A549 (cell line): ENCODE measurements around the gene SEMA3B. TPM values are rescaled to one million over a fixed set of nuclear protein-coding genes. Genes with fewer than 3 reads are reported as not detected.

Source experiments
- ATAC-seq, 2 experiments: fragments of 200-7000 bp in 1 of 2; fragments of >200 bp in 1 of 2; cut with Nextera tagmentation in 1 of 2; cut with Tn5 transposase in 1 of 2; 3 replicates each; pipeline versions ENCODE4 v1.8.0 to v1.9.1; 2018 to 2020; ENCODE audit warnings: mild to moderate bottlenecking in 1 of 2, moderate library complexity in 1 of 2
- CTCF ChIA-PET: fragments of 300-600 bp; sonication (Branson Sonifier 250); formaldehyde crosslinking; extraction: SDS; loops from one replicate; lab custom pipeline; 2021; ENCODE audit warnings: antibody characterized with exemption, inconsistent platforms; lab: Yijun Ruan, JAX
- POLR2A ChIA-PET: fragments of 350-600 bp; formaldehyde crosslinking; extraction: SDS; loops from one replicate; lab custom pipeline; 2021; ENCODE audit warnings: antibody characterized with exemption, inconsistent platforms; lab: Yijun Ruan, JAX
- DNase-seq, 2 experiments: peaks; one replicate each; pipeline versions ENCODE4 v3.0.0 to v3.0.0-alpha.2; 2011 to 2016; ENCODE audit warnings: low read depth in 1 of 2, low spot score in 1 of 2
- FAIRE-seq: peaks from 2 replicates; lab custom pipeline; 2011; peaks lifted over from hg19 to GRCh38; lab: Jason Lieb, UNC
- H3K27ac ChIP-seq, 2 experiments: fragments of >200 bp; sonication (Bioruptor Twin); formaldehyde crosslinking; 3 replicates each; pipeline ENCODE4 v1.5.1; 2016 to 2017
- H3K4me1 ChIP-seq: fragments of >200 bp; sonication (Bioruptor Twin); formaldehyde crosslinking; 3 replicates; pipeline ENCODE4 v1.6.1; 2016
- H3K4me2 ChIP-seq: fragments of >200 bp; sonication (Bioruptor Twin); formaldehyde crosslinking; 3 replicates; pipeline ENCODE4 v1.6.1; 2016
- H3K4me3 ChIP-seq: fragments of >200 bp; sonication (Bioruptor Twin); formaldehyde crosslinking; 3 replicates; pipeline ENCODE4 v1.5.1; 2016
- H3K9me3 ChIP-seq: fragments of >200 bp; sonication (Bioruptor Twin); formaldehyde crosslinking; 3 replicates; pipeline ENCODE4 v1.6.1; 2016
- CBX2 ChIP-seq: fragments of 200-600 bp; sonication (generic); IDR thresholded peaks from 2 replicates; pipeline ENCODE4 v1.6.1; 2016; ENCODE audit warnings: low read depth, mild to moderate bottlenecking, borderline replicate concordance
- CHD2 ChIP-seq: fragments of 150-350 bp; IDR thresholded peaks from 2 replicates; pipeline ENCODE4 v1.6.1; 2014; ENCODE audit warnings: low read length; ENCODE audit not compliant: partially characterized antibody
- CHD4 ChIP-seq: fragments of 200-600 bp; sonication (generic); IDR thresholded peaks from 2 replicates; pipeline ENCODE4 v1.6.1; 2016; ENCODE audit warnings: antibody characterized with exemption, mild to moderate bottlenecking, borderline replicate concordance
- CTCF ChIP-seq: fragments of >200 bp; sonication (Bioruptor Twin); formaldehyde crosslinking; IDR thresholded peaks from 3 replicates; pipeline ENCODE4 v1.5.1; 2016
- E2F6 ChIP-seq: IDR thresholded peaks from 2 replicates; pipeline ENCODE4 v1.6.1; 2012; ENCODE audit warnings: low read depth, borderline replicate concordance
- EHMT2 ChIP-seq: fragments of 200-600 bp; sonication (generic); IDR thresholded peaks from 2 replicates; pipeline ENCODE4 v1.6.1; 2016; ENCODE audit warnings: antibody characterized with exemption, low read depth, mild to moderate bottlenecking, moderate library complexity
- ELK1 ChIP-seq: fragments of 150-350 bp; IDR thresholded peaks from 2 replicates; pipeline ENCODE4 v1.6.1; 2014; ENCODE audit warnings: low read depth, mild to moderate bottlenecking, low read length
- FOSL2 ChIP-seq, 2 experiments: fragments of 450-650 bp in 1 of 2; fragments of >200 bp in 1 of 2; sonication (Bioruptor Twin) in 1 of 2; formaldehyde crosslinking; IDR thresholded peaks; 2 replicates each; pipeline versions ENCODE4 v1.5.0 to v1.6.1; 2016 to 2020; ENCODE audit warnings: mild to moderate bottlenecking in 1 of 2, moderate library complexity in 1 of 2
- HDAC2 ChIP-seq: fragments of 200-600 bp; sonication (generic); IDR thresholded peaks from 2 replicates; pipeline ENCODE4 v1.6.1; 2016
- HMGXB4 ChIP-seq: fragments of 250-450 bp; sonication (Bioruptor Pico); IDR thresholded peaks from 2 replicates; pipeline ENCODE4 v1.5.0; 2021; ENCODE audit warnings: mild to moderate bottlenecking, moderate library complexity, borderline replicate concordance
- JUN ChIP-seq, 2 experiments: fragments of >200 bp; sonication (Bioruptor Twin); formaldehyde crosslinking; IDR thresholded peaks; 2 replicates in 1 of 2; 3 replicates in 1 of 2; pipeline ENCODE4 v1.6.1; 2016 to 2017
- MAX ChIP-seq: IDR thresholded peaks from 2 replicates; pipeline ENCODE4 v1.6.1; 2012
- PHF8 ChIP-seq: fragments of 200-600 bp; sonication (generic); IDR thresholded peaks from 2 replicates; pipeline ENCODE4 v1.6.1; 2016; ENCODE audit warnings: low read depth, mild to moderate bottlenecking, antibody characterized with exemption, moderate library complexity, borderline replicate concordance
- SMC3 ChIP-seq: fragments of >200 bp; sonication (Bioruptor Twin); formaldehyde crosslinking; IDR thresholded peaks from 3 replicates; pipeline ENCODE4 v1.6.1; 2018; ENCODE audit warnings: inconsistent platforms
- TFCP2L1 ChIP-seq: fragments of 250-450 bp; sonication (Bioruptor Pico); IDR thresholded peaks from 2 replicates; pipeline ENCODE4 v1.5.0; 2021; ENCODE audit warnings: mild to moderate bottlenecking
- ZC3H11A ChIP-seq: fragments of 450-650 bp; IDR thresholded peaks from 2 replicates; pipeline ENCODE4 v1.6.1; 2014; ENCODE audit warnings: antibody characterized with exemption, mild to moderate bottlenecking
- ZNF302 ChIP-seq: fragments of 250-450 bp; sonication (Bioruptor Pico); IDR thresholded peaks from 2 replicates; pipeline ENCODE4 v1.9.0; 2021; ENCODE audit warnings: inconsistent platforms, mild to moderate bottlenecking, moderate library complexity
- WGBS: methylation state at CpG from one replicate; pipeline ENCODE4 v1.1.6; 2017; ENCODE audit errors: missing lambda C conversion rate; 5-methylcytosine and 5-hydroxymethylcytosine counted together
- polyA plus RNA-seq, 4 experiments: library from polyadenylated mRNA; depleted of rRNA in 3 of 4; stranded (reverse); fragments of >200 nt; fragmentation: RNase III in 1 of 4; extraction: RNeasy Plus Mini Kit Qiagen cat#74134 plus additional on column Dnase treatment in 1 of 4; gene quantifications; 2 replicates in 3 of 4; 3 replicates in 1 of 4; pipeline ENCODE4 v1.2.3, GENCODE V29; 2011 to 2017
- TF ChIP-seq, protein P1 (sequence below): fragments of >200 bp; sonication (Bioruptor Twin); formaldehyde crosslinking; IDR thresholded peaks from 3 replicates; pipeline ENCODE4 v1.6.1; 2016

Gene SEMA3B
- polyA plus RNA-seq, 2 of the 4 experiments (the other 2 are of a cell fraction): 6.5 to 7.4 TPM

DNA sequence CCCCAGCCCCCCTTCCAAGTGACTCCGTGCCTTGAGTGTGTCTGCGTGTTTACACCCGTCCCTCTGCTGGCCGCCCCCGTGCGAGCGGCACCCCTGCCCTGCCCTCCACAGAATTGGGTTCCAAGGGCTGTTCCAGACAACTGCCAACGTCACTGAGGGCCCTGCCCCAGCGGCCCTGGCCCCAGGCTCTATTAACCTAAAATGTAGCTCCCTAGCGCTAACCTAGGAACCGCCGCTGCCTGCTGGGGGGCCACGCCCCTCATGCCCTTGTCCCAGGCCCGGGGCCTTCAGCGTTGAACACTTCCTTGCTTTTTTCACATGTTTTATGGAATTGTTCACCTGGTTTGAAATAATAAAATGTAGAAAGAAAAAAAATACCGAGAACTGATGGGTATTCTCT lies 10.0 kb upstream of the SEMA3B start:
- Histone ChIP-seq H3K4me3 (no peak overlapping the region), H3K9me3 (no peaks in the 10 kb centered on the region), H3K4me2 (no peak overlapping the region), H3K4me1 (peaks cover 21% of the 10 kb centered on the region), H3K27ac (no peak overlapping the region; a peak in 1 of 6 replicates)
- CTCF ChIA-PET: interaction anchor here (0.5 to 8.1 kb wide), 11 partner anchors 11 to 89 kb away, joined by 3 to 67 read pairs (median 6); partner anchors contain the start of gene GNAT1
- DNase-seq: no peak
- no peak for FAIRE-seq
- ATAC-seq: no peak
- POLR2A ChIA-PET: interaction anchor here (1.1 to 2.4 kb wide), 2 partner anchors 12 to 23 kb away, joined by 4 to 9 read pairs; no protein-coding TSS in a partner anchor
- WGBS: 88% methylated on average over 15 of the region's 16 CpGs
- TF ChIP-seq FOSL2 (IDR thresholded peaks at IDR 0.05): no peak
- TF ChIP-seq FOSL2 (CRISPR knock-in tag; IDR thresholded peaks at IDR 0.05): no peak

DNA sequence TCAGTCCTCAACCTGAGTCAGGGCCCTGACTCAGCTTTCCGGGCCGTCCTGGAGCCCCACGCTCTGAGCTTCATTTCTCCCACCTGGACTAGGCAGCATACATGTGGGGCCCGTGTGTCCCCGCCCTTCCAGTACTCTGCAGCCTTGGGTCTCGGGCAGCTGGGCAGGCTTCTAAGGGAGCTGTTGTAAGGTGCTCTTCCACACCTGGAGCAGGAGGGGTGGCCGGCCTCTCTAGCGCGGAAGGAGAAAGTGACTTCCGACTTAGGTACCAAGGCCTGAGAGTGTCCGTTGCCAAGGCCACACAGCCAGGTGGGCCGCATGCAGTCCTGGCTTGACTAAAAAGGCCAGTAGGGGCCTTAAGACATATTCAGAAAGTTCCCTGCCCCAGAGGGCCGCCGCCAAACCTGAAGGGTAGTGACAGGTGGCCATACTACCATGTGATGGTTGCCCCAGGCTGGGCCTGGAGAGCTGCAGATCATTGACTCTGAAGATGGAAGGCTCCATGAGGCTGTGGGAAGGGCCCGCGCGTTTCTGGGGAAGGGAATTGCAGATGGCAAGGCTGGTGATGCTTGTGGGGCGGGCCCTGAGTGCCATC lies 9.4 kb upstream of the SEMA3B start:
- Histone ChIP-seq H3K4me2 (peak overlapping the region; percentile 95), H3K9me3 (no peaks in the 10 kb centered on the region), H3K4me3 (peak overlapping the region; percentile 85), H3K4me1 (peaks cover 26% of the 10 kb centered on the region), H3K27ac (peak overlapping the region; percentile 94 to 99)
- DNase-seq (no peak), FAIRE-seq (no peak), ATAC-seq (peak; percentile 23 to 37)
- 69% methylated on average over 9 of the region's 18 CpGs for WGBS
- no peak for TF ChIP-seq JUN (IDR thresholded peaks at IDR 0.05)
- TF ChIP-seq MAX: no peak
- no peak for TF ChIP-seq CHD2
- CTCF ChIA-PET: interaction anchor here (0.5 to 8.1 kb wide), 18 partner anchors 8 to 88 kb away, joined by 3 to 67 read pairs (median 4); partner anchors contain the start of genes GNAT1 and LSMEM2
- POLR2A ChIA-PET: interaction anchor here (0.5 to 2.4 kb wide), 10 partner anchors 10 to 78 kb away, joined by 3 to 10 read pairs (median 4); partner anchors contain the start of genes GNAI2, HYAL3, NAA80 and SEMA3B

DNA sequence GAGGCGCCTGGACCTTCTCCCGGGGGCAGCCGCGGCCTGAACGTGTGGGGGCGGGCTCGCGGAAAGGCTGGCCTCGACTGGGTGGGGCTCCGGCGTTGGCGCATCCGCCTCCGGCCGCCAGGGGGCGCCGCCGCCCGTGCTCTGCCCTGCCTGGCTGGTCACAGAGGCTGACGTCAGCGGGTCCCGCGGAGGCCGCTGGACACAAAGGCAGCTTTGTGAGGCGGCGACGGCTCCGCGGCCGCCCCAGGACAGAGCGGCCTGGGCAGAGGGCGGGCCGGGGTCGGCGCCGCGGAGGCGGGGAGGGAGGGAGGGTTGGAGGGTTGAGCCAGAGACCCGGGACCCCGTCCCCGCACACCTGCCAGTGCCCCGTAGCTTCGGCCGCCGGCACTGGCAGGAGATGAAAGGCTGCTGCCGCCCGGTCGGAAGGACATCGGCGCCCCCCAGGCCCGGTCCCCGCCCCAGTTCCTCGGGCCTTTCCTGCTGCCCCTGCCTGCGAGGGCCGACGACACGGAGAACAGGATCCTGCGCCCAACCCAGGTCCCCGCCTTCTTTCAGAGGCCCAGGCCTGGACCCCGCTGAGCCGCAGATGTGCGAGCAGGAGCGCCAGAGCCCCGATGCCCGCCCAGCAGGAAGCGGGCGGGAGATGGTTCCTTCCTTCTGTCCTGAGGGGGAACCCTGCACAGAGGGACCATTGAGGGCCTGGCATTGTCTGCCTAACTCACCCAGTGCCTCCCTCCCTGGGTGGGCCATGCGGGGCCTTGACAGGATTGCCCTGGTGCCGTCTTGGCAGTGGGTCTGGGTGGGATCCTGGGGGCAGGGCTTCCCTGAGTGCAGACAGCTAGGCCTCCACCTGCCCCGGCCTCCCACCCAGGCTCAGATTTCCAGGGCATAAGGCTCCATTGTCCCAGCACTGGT lies 8.7 kb upstream of the SEMA3B start:
- DNase-seq (peak; percentile 68 to 85), ATAC-seq (peak; percentile 83 to 88), FAIRE-seq (no peak)
- Histone ChIP-seq H3K27ac (peak overlapping the region; percentile 94 to 99), H3K4me1 (peaks cover 34% of the 10 kb centered on the region), H3K9me3 (no peaks in the 10 kb centered on the region), H3K4me2 (peak overlapping the region; percentile 95), H3K4me3 (peak overlapping the region; percentile 85)
- 70% methylated on average over 2 of the region's 70 CpGs for WGBS
- CTCF ChIA-PET: interaction anchor here (0.6 to 8.1 kb wide), 19 partner anchors 9 to 142 kb away, joined by 3 to 67 read pairs (median 5); partner anchors contain the start of genes GNAT1, LSMEM2 and SEMA3B
- POLR2A ChIA-PET: interaction anchor here (0.5 to 2.4 kb wide), 10 partner anchors 10 to 87 kb away, joined by 3 to 10 read pairs (median 4); partner anchors contain the start of genes GNAI2, HYAL3, NAA80 and SEMA3B
- TF ChIP-seq E2F6: 0 out of 2 replicates have a peak, but pooled peaks have one; percentile 30
- TF ChIP-seq FOSL2 (IDR thresholded peaks at IDR 0.05): no peak
- peak; percentile 26; the same call in 1 of the 2 replicates for TF ChIP-seq FOSL2 (CRISPR knock-in tag; IDR thresholded peaks at IDR 0.05)
- TF ChIP-seq, protein P1, sequence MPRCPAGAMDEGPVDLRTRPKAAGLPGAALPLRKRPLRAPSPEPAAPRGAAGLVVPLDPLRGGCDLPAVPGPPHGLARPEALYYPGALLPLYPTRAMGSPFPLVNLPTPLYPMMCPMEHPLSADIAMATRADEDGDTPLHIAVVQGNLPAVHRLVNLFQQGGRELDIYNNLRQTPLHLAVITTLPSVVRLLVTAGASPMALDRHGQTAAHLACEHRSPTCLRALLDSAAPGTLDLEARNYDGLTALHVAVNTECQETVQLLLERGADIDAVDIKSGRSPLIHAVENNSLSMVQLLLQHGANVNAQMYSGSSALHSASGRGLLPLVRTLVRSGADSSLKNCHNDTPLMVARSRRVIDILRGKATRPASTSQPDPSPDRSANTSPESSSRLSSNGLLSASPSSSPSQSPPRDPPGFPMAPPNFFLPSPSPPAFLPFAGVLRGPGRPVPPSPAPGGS: peak; percentile 46; the same call in 1 of the 3 replicates
- no peak for TF ChIP-seq ZNF302 (CRISPR knock-in tag)
- TF ChIP-seq EHMT2: no peak
- no peak for TF ChIP-seq ZC3H11A
- no peak for TF ChIP-seq HMGXB4
- TF ChIP-seq CBX2: no peak
- no peak for TF ChIP-seq ELK1
- TF ChIP-seq PHF8: peak; percentile 56; the same call in 1 of the 2 replicates
- peak; percentile 79 for TF ChIP-seq SMC3
- TF ChIP-seq CHD4: no peak
- 0 out of 2 replicates have a peak, but pooled peaks have one; percentile 37 for TF ChIP-seq MAX
- peak; percentile 83 for TF ChIP-seq CTCF
- TF ChIP-seq HDAC2: no peak
- no peak for TF ChIP-seq CHD2
- no peak for TF ChIP-seq TFCP2L1 (CRISPR knock-in tag)
